Activated naive CD4-positive, alpha-beta T cell treated with anti-CD3 and anti-CD28 coated beads for 36 hours (primary cell): Measurements from ENCODE around the gene NIM1K. TPM values are rescaled to one million over a fixed set of nuclear protein-coding genes. Genes with fewer than 3 reads are reported as not detected.
A peak's percentile ranks its signal among the peaks of the same experiment; 100 is the strongest.

Experiments
- CTCF ChIA-PET: fragments of 350-600 bp; sonication (Branson Sonifier 250); formaldehyde crosslinking; loops from one replicate; lab custom pipeline; 2021; ENCODE audit warnings: antibody characterized with exemption; lab: Charles Lee
- DNase-seq: peaks from one replicate; pipeline ENCODE4 v3.0.0-alpha.2; 2020
- H3K27ac Mint-ChIP-seq: one replicate; pipeline ENCODE4 v1.8.0; 2021; ENCODE audit warnings: mild to moderate bottlenecking, mixed read lengths
- H3K27me3 Mint-ChIP-seq: one replicate; pipeline ENCODE4 v1.8.0; 2021; ENCODE audit warnings: low read depth, mixed read lengths
- H3K36me3 Mint-ChIP-seq: one replicate; pipeline ENCODE4 v1.8.0; 2021; ENCODE audit warnings: low read depth, mixed read lengths
- H3K4me1 Mint-ChIP-seq: one replicate; pipeline ENCODE4 v1.8.0; 2021; ENCODE audit warnings: low read depth, mixed read lengths
- H3K4me3 Mint-ChIP-seq: one replicate; pipeline ENCODE4 v1.8.0; 2021; ENCODE audit warnings: mild to moderate bottlenecking, moderate library complexity, mixed read lengths
- H3K9me3 Mint-ChIP-seq: one replicate; pipeline ENCODE4 v1.8.0; 2021; ENCODE audit warnings: mixed read lengths
- intact Hi-C: fragments of 100-400 bp; cut with micrococcal nuclease; formaldehyde crosslinking; loops from one replicate; pipeline ENCODE4 v1.15.1; 2023
- total RNA-seq, 2 experiments: library from RNA; stranded (reverse); gene quantifications; one replicate each; pipeline ENCODE4 v1.2.3, GENCODE V29; 2021

The NIM1K gene
- total RNA-seq: under 1 TPM; 0.54 to 0.57 TPM

- peaks cover 7% of the 10 kb centered on the region for H3K36me3 Mint-ChIP-seq
Observed at GRCh38 chr5:43191740-43192557, at the start of gene NIM1K. Gene NIM1K (plus strand): TSS chr5:43192225. CDS start chr5:43245776, 53,551 bp downstream.

GRCh38 chr5:43145071-43145470 is 47.0 kb upstream of the NIM1K start:
- Mint-ChIP-seq H3K27ac (no peak overlapping the region), H3K27me3 (no peaks in the 10 kb centered on the region), H3K4me1 (peaks cover 13% of the 10 kb centered on the region), H3K4me3 (no peak overlapping the region), H3K9me3 (no peaks in the 10 kb centered on the region), H3K36me3 (peaks cover 40% of the 10 kb centered on the region)
- CTCF ChIA-PET: interaction anchor here (0.6 kb wide), 1 partner anchor 28 kb away, joined by 3 read pairs; no protein-coding TSS in a partner anchor
- no peak for DNase-seq
- intact Hi-C loops: no loop called here

More at GRCh38 chr5:43191740-43192557, at the start of gene NIM1K:
- peaks cover 20% of the 10 kb centered on the region for H3K27me3 Mint-ChIP-seq
- peak within 1 kb of the TSS; percentile 72 for H3K4me3 Mint-ChIP-seq
- DNase-seq: peak; percentile 60
- peaks cover 4% of the 10 kb centered on the region for H3K9me3 Mint-ChIP-seq
- CTCF ChIA-PET: interaction anchor here (0.9 to 2.2 kb wide), 4 partner anchors 79 to 292 kb away, joined by 3 to 7 read pairs (median 4); partner anchors contain the start of gene TMEM267
- intact Hi-C loops: loop anchor here (2.0 to 5.0 kb wide), 5 partner anchors 197 to 580 kb away; partner anchors contain the start of genes NNT and PAIP1
- H3K27ac Mint-ChIP-seq: no peak within 1 kb of the TSS
- peaks cover 31% of the 10 kb centered on the region for H3K4me1 Mint-ChIP-seq

GRCh38 chr5:43146958-43147357 is 45.1 kb upstream of the NIM1K start:
- Mint-ChIP-seq H3K4me1 (peaks cover 9% of the 10 kb centered on the region), H3K4me3 (no peak overlapping the region), H3K27ac (no peak overlapping the region), H3K27me3 (no peaks in the 10 kb centered on the region), H3K9me3 (no peaks in the 10 kb centered on the region), H3K36me3 (peaks cover 33% of the 10 kb centered on the region)
- intact Hi-C loops: no loop called here
- CTCF ChIA-PET: no interaction called here
- no peak for DNase-seq

- no peak for DNase-seq
- Mint-ChIP-seq H3K9me3 (no peaks in the 10 kb centered on the region), H3K27ac (no peak overlapping the region), H3K27me3 (no peaks in the 10 kb centered on the region), H3K4me3 (no peak overlapping the region), H3K4me1 (peaks cover 12% of the 10 kb centered on the region), H3K36me3 (peaks cover 30% of the 10 kb centered on the region)
- intact Hi-C loops: no loop called here
- CTCF ChIA-PET: no interaction called here
Observed at GRCh38 chr5:43148417-43148816, 43.6 kb upstream of the NIM1K start.

GRCh38 chr5:43149231-43149630 is 42.8 kb upstream of the NIM1K start:
- no peak for DNase-seq
- Mint-ChIP-seq H3K27me3 (no peaks in the 10 kb centered on the region), H3K4me1 (peaks cover 16% of the 10 kb centered on the region), H3K36me3 (peaks cover 34% of the 10 kb centered on the region), H3K4me3 (no peak overlapping the region), H3K27ac (no peak overlapping the region), H3K9me3 (no peaks in the 10 kb centered on the region)
- CTCF ChIA-PET: interaction anchor here (1.1 kb wide), 1 partner anchor 40 kb away, joined by 3 read pairs; no protein-coding TSS in a partner anchor
- intact Hi-C loops: no loop called here

GRCh38 chr5:43150075-43150474 is 42.0 kb upstream of the NIM1K start:
- Mint-ChIP-seq H3K27me3 (no peaks in the 10 kb centered on the region), H3K4me1 (peaks cover 16% of the 10 kb centered on the region), H3K9me3 (no peaks in the 10 kb centered on the region), H3K4me3 (no peak overlapping the region), H3K36me3 (peaks cover 29% of the 10 kb centered on the region), H3K27ac (no peak overlapping the region)
- CTCF ChIA-PET: interaction anchor here (1.1 kb wide), 1 partner anchor 41 kb away, joined by 3 read pairs; no protein-coding TSS in a partner anchor
- intact Hi-C loops: no loop called here
- DNase-seq: no peak

GRCh38 chr5:43150748-43151147 is 41.3 kb upstream of the NIM1K start:
- Mint-ChIP-seq H3K27ac (no peak overlapping the region), H3K4me1 (peaks cover 21% of the 10 kb centered on the region), H3K4me3 (no peak overlapping the region), H3K9me3 (no peaks in the 10 kb centered on the region), H3K36me3 (peaks cover 25% of the 10 kb centered on the region), H3K27me3 (no peaks in the 10 kb centered on the region)
- intact Hi-C loops: no loop called here
- no peak for DNase-seq
- CTCF ChIA-PET: no interaction called here

GRCh38 chr5:43152946-43153345 is 39.1 kb upstream of the NIM1K start:
- Mint-ChIP-seq H3K27me3 (no peaks in the 10 kb centered on the region), H3K27ac (no peak overlapping the region), H3K4me1 (peaks cover 24% of the 10 kb centered on the region), H3K36me3 (peaks cover 21% of the 10 kb centered on the region), H3K4me3 (no peak overlapping the region), H3K9me3 (no peaks in the 10 kb centered on the region)
- DNase-seq: no peak
- intact Hi-C loops: no loop called here
- CTCF ChIA-PET: interaction anchor here (0.9 kb wide), 1 partner anchor 58 kb away, joined by 3 read pairs; no protein-coding TSS in a partner anchor

GRCh38 chr5:43154469-43154868 is 37.6 kb upstream of the NIM1K start:
- no peak overlapping the region for H3K27ac Mint-ChIP-seq
- H3K9me3 Mint-ChIP-seq: no peaks in the 10 kb centered on the region
- intact Hi-C loops: no loop called here
- CTCF ChIA-PET: interaction anchor here (0.7 to 1.3 kb wide), 2 partner anchors 16 to 48 kb away, joined by 3 to 4 read pairs; no protein-coding TSS in a partner anchor
- H3K4me1 Mint-ChIP-seq: peaks cover 32% of the 10 kb centered on the region
- H3K36me3 Mint-ChIP-seq: peaks cover 22% of the 10 kb centered on the region
- H3K4me3 Mint-ChIP-seq: no peak overlapping the region
- H3K27me3 Mint-ChIP-seq: no peaks in the 10 kb centered on the region
- DNase-seq: no peak

GRCh38 chr5:43155394-43156096 is 36.5 kb upstream of the NIM1K start:
- Mint-ChIP-seq H3K9me3 (no peaks in the 10 kb centered on the region), H3K4me1 (peaks cover 36% of the 10 kb centered on the region), H3K4me3 (no peak overlapping the region), H3K36me3 (peaks cover 28% of the 10 kb centered on the region), H3K27me3 (no peaks in the 10 kb centered on the region), H3K27ac (no peak overlapping the region)
- CTCF ChIA-PET: no interaction called here
- no peak for DNase-seq
- intact Hi-C loops: no loop called here

GRCh38 chr5:43156388-43156787 is 35.6 kb upstream of the NIM1K start:
- no peak overlapping the region for H3K27ac Mint-ChIP-seq
- CTCF ChIA-PET: no interaction called here
- peaks cover 45% of the 10 kb centered on the region for H3K4me1 Mint-ChIP-seq
- H3K4me3 Mint-ChIP-seq: no peak overlapping the region
- intact Hi-C loops: no loop called here
- H3K9me3 Mint-ChIP-seq: no peaks in the 10 kb centered on the region
- no peak for DNase-seq
- no peaks in the 10 kb centered on the region for H3K27me3 Mint-ChIP-seq
- peaks cover 28% of the 10 kb centered on the region for H3K36me3 Mint-ChIP-seq

GRCh38 chr5:43157068-43157467 is 35.0 kb upstream of the NIM1K start:
- no peaks in the 10 kb centered on the region for H3K9me3 Mint-ChIP-seq
- CTCF ChIA-PET: no interaction called here
- H3K36me3 Mint-ChIP-seq: peaks cover 29% of the 10 kb centered on the region
- no peak overlapping the region for H3K27ac Mint-ChIP-seq
- H3K27me3 Mint-ChIP-seq: no peaks in the 10 kb centered on the region
- DNase-seq: no peak
- intact Hi-C loops: no loop called here
- no peak overlapping the region for H3K4me3 Mint-ChIP-seq
- peaks cover 48% of the 10 kb centered on the region for H3K4me1 Mint-ChIP-seq
